PFSK-1 (cell line): Measurements from ENCODE around the gene KAT5.

Experiments
- POLR2AphosphoS5 ChIP-seq: IDR thresholded peaks from 2 replicates; pipeline ENCODE4 v1.6.1; 2012; ENCODE audit warnings: low read depth, mild to moderate bottlenecking, control low read depth, low read length, moderate library complexity
- REST ChIP-seq, 2 experiments: IDR thresholded peaks; 2 replicates each; pipeline versions ENCODE4 v1.6.1 to v1.8.0; 2011 to 2012; ENCODE audit warnings: low read depth in 2 of 2, low read length in 2 of 2, control low read depth in 1 of 2, inconsistent platforms in 1 of 2, mild to moderate bottlenecking in 1 of 2, moderate library complexity in 1 of 2; ENCODE audit not compliant: insufficient read depth in 1 of 2
- TAF1 ChIP-seq: IDR thresholded peaks from 2 replicates; pipeline ENCODE4 v1.6.1; 2012; ENCODE audit warnings: low read length, control low read depth, borderline replicate concordance; ENCODE audit not compliant: insufficient read depth

- TF ChIP-seq TAF1, result no peak
- TF ChIP-seq POLR2AphosphoS5, result no peak
- no peak for TF ChIP-seq REST (IDR thresholded peaks at IDR 0.05; ENCODE audit: insufficient read depth in 1 of 2, low read depth in 2 of 2, low read length in 2 of 2)
Observed at GRCh38 chr11:65719871-65720210, 7.8 kb downstream of the KAT5 start.
